Calu3 (cell line): ENCODE results near the gene CDKN2AIPNL. TPM values are rescaled to one million over a fixed set of nuclear protein-coding genes. Genes with fewer than 3 reads are reported as not detected.

Experiments used
- BruUV-seq: library from RNA; stranded (reverse); fragments of 400-500 nt; replicated peaks from 2 replicates; lab custom pipeline; 2021; lab: Mats Ljungman, UMichigan
- CTCF ChIA-PET: fragments of 300-600 bp; sonication (Branson Sonifier 250); formaldehyde crosslinking; loops from one replicate; lab custom pipeline; 2022; ENCODE audit warnings: antibody characterized with exemption; lab: Charles Lee
- DNase-seq: peaks from one replicate; pipeline ENCODE4 v3.0.0; 2022
- H3K27ac Mint-ChIP-seq: one replicate; pipeline ENCODE4 v1.8.0; 2022; ENCODE audit warnings: mixed read lengths; ENCODE audit not compliant: unreplicated experiment
- H3K27me3 Mint-ChIP-seq: one replicate; pipeline ENCODE4 v1.8.0; 2022; ENCODE audit warnings: mixed read lengths; ENCODE audit not compliant: unreplicated experiment
- H3K36me3 Mint-ChIP-seq: one replicate; pipeline ENCODE4 v1.8.0; 2022; ENCODE audit warnings: mild to moderate bottlenecking, moderate library complexity, mixed read lengths; ENCODE audit not compliant: insufficient read depth, unreplicated experiment
- H3K4me1 Mint-ChIP-seq: one replicate; pipeline ENCODE4 v1.8.0; 2022; ENCODE audit warnings: mild to moderate bottlenecking, low read depth, mixed read lengths; ENCODE audit not compliant: unreplicated experiment
- H3K4me3 Mint-ChIP-seq: one replicate; pipeline ENCODE4 v1.8.0; 2022; ENCODE audit warnings: mild to moderate bottlenecking, low read depth, moderate library complexity, mixed read lengths; ENCODE audit not compliant: unreplicated experiment
- H3K9me3 Mint-ChIP-seq: one replicate; pipeline ENCODE4 v1.8.0; 2022; ENCODE audit warnings: low read depth, mixed read lengths; ENCODE audit not compliant: unreplicated experiment
- intact Hi-C: fragments of 100-400 bp; cut with micrococcal nuclease; formaldehyde crosslinking; loops from one replicate; pipeline ENCODE4 v1.10.0; 2022; ENCODE audit not compliant: unreplicated experiment
- total RNA-seq: library from RNA; stranded (reverse); gene quantifications from 2 replicates; pipeline ENCODE4 v1.2.3, GENCODE V29; 2022
- TF ChIP-seq, protein P1 (sequence below): fragments of 200-600 bp; IDR thresholded peaks from one replicate; pipeline ENCODE4 v1.8.0; 2022; ENCODE audit warnings: antibody characterized with exemption; ENCODE audit not compliant: unreplicated experiment

Gene CDKN2AIPNL
- total RNA-seq, 1 experiment from 2014 or later, result 51.6 TPM

DNA sequence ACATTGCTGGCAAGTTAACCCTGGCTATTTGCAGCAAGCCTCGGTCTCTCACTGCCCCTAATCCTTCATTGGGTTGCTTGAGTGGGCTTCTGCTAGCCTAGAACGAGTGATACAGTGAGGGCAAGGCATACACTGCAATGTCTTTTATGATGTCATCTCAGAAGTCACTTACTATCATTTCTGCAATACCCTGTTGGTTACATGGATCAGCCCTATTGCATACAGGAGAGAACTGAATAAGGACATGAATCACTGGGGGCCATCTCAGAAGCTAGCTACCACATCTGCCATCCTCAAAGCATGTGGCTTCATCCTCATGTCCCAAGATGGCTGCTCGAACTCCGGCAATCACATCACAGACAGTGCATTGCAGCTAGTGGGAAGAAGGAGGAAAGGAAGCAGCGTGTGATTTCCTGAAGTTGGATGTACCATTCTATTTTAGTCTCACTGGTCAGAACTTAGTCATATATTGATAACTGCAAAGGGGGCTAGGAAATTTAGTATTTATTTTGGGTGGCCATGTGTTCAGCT lies 33.3 kb upstream of the CDKN2AIPNL start:
- H3K27me3 Mint-ChIP-seq, result no peaks in the 10 kb centered on the region
- BruUV-seq, result no TSS peak
- CTCF ChIA-PET, result no interaction called here

DNA sequence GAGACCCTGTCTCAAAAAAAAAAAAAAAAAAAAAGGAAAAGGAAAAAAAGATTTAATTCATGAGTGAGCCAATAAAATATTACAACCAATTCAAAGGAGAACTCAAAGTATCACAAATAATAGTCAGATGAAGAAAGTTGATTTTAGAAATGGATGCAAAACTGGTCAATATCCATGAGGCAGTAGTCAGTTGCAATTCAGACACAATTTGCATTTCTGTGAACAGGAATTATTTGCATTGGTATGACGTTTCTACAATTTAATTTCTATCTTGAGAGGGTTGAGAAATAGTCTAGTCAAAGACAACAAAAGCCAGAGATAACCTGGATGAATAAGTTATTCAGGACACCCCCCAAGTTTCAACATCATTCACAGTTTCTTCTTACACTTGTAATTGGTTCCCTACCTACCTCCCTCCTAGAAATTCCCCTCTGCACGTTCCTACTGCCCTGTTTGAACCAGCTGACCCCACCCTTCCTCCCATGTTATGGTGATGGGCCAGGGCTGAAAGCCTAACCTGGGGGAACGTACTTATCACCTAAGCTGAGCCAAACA lies 28.6 kb upstream of the CDKN2AIPNL start:
- H3K27me3 Mint-ChIP-seq, result no peaks in the 10 kb centered on the region
- peaks cover 50% of the 10 kb centered on the region for H3K4me1 Mint-ChIP-seq
- intact Hi-C loops, result no loop called here
- peak overlapping the region; percentile 27 for H3K27ac Mint-ChIP-seq
- no TSS peak for BruUV-seq
- peaks cover 14% of the 10 kb centered on the region for H3K36me3 Mint-ChIP-seq
- CTCF ChIA-PET, result interaction anchor here (0.7 kb wide), 2 partner anchors 31 to 139 kb away, joined by 3 to 5 read pairs; no protein-coding TSS in a partner anchor
- TF ChIP-seq, protein P1, sequence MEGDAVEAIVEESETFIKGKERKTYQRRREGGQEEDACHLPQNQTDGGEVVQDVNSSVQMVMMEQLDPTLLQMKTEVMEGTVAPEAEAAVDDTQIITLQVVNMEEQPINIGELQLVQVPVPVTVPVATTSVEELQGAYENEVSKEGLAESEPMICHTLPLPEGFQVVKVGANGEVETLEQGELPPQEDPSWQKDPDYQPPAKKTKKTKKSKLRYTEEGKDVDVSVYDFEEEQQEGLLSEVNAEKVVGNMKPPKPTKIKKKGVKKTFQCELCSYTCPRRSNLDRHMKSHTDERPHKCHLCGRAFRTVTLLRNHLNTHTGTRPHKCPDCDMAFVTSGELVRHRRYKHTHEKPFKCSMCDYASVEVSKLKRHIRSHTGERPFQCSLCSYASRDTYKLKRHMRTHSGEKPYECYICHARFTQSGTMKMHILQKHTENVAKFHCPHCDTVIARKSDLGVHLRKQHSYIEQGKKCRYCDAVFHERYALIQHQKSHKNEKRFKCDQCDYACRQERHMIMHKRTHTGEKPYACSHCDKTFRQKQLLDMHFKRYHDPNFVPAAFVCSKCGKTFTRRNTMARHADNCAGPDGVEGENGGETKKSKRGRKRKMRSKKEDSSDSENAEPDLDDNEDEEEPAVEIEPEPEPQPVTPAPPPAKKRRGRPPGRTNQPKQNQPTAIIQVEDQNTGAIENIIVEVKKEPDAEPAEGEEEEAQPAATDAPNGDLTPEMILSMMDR, result no peak
- DNase-seq, result no peak
- H3K9me3 Mint-ChIP-seq, result no peaks in the 10 kb centered on the region
- no peak overlapping the region for H3K4me3 Mint-ChIP-seq

More for the DNA sequence above, 33.3 kb upstream of the CDKN2AIPNL start:
- no peaks in the 10 kb centered on the region for H3K36me3 Mint-ChIP-seq
- H3K4me3 Mint-ChIP-seq, result no peak overlapping the region
- no peaks in the 10 kb centered on the region for H3K9me3 Mint-ChIP-seq
- intact Hi-C loops, result no loop called here
- no peak overlapping the region for H3K27ac Mint-ChIP-seq
- TF ChIP-seq, protein P1, result no peak
- peaks cover 13% of the 10 kb centered on the region for H3K4me1 Mint-ChIP-seq
- no peak for DNase-seq

DNA sequence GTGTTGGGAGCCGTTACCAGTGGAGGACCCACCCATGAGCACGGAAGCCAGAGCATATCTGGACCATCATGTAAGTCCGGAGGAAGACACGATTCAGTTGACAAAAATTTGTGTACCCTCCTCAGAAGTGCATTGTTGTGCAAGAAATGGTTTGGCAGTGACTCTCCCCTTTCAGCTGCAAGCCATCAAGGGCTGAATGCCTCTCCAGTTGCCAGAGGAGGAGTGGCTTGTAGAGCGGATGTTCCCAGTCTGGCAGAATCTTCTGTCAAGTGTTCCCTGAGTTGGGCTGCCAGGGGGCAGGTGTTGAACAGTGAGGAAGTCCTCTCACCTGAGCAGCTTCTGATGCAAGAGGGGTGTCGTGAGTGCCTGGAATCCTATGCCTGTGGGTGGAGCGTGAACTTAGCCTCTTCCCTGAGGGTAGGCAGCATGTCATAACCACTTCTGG lies 27.6 kb upstream of the CDKN2AIPNL start:
- CTCF ChIA-PET, result interaction anchor here (0.5 to 1.1 kb wide), 3 partner anchors 14 to 208 kb away, joined by 3 to 4 read pairs (median 3); no protein-coding TSS in a partner anchor
- Mint-ChIP-seq H3K27ac (peak overlapping the region; percentile 50), H3K36me3 (peaks cover 14% of the 10 kb centered on the region), H3K9me3 (no peaks in the 10 kb centered on the region), H3K27me3 (no peaks in the 10 kb centered on the region), H3K4me1 (peaks cover 57% of the 10 kb centered on the region), H3K4me3 (no peak overlapping the region)
- intact Hi-C loops, result loop anchor here (5.0 kb wide), 1 partner anchor 88 kb away; the partner anchor contains the start of gene JADE2
- peak; percentile 86 for DNase-seq
- BruUV-seq, result no TSS peak
- TF ChIP-seq, protein P1, result no peak

DNA sequence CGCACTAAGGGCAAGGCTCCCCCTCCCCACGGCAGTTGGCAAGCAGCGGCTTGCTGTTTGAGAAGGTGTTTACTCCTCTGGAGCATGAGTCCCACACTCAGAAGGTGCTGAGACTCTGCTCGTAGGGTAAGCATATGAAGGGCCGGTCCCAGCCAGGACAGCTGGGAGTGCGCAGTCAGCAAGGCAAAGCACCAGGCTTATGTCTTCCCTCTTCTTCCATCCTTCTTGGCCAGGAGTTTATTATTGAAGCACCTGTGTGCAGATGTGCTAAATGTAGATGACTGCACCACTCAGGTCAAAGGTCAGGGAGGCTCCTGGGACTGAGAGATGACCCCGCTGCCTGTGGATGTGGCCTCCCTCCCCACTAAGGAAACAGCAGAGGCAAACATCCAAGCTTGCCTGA lies 27.0 kb upstream of the CDKN2AIPNL start:
- TF ChIP-seq, protein P1, result no peak
- no peak for DNase-seq
- CTCF ChIA-PET, result interaction anchor here (0.6 to 1.1 kb wide), 3 partner anchors 85 to 209 kb away, joined by 3 to 4 read pairs (median 3); no protein-coding TSS in a partner anchor
- Mint-ChIP-seq H3K36me3 (peaks cover 14% of the 10 kb centered on the region), H3K27ac (peak overlapping the region; percentile 50), H3K27me3 (no peaks in the 10 kb centered on the region), H3K4me3 (no peak overlapping the region), H3K4me1 (peaks cover 57% of the 10 kb centered on the region), H3K9me3 (no peaks in the 10 kb centered on the region)
- no TSS peak for BruUV-seq
- intact Hi-C loops, result loop anchor here (5.0 kb wide), 1 partner anchor 89 kb away; the partner anchor contains the start of gene JADE2
